HepG2 (cell line): ENCODE measurements around the gene DAPK3. TPM values are rescaled to one million over a fixed set of nuclear protein-coding genes. Genes with fewer than 3 reads are reported as not detected.

Source experiments
- CBX5 ChIP-seq: sonication (generic); formaldehyde crosslinking; IDR thresholded peaks from 2 replicates; pipeline ENCODE4 v1.4.0; 2020; ENCODE audit warnings: missing genetic modification reagents, borderline replicate concordance
- FOXA3 ChIP-seq: IDR thresholded peaks from 2 replicates; pipeline ENCODE4 v1.6.1; 2016; ENCODE audit warnings: missing genetic modification reagents, missing compliant biosample characterization
- FOXO1 ChIP-seq: sonication (generic); formaldehyde crosslinking; IDR thresholded peaks from 2 replicates; pipeline ENCODE4 v1.4.0; 2020; ENCODE audit warnings: missing genetic modification reagents
- GATAD1 ChIP-seq: IDR thresholded peaks from 2 replicates; pipeline ENCODE4 v1.6.1; 2016; ENCODE audit warnings: missing genetic modification reagents, missing compliant biosample characterization
- IRF2 ChIP-seq: IDR thresholded peaks from 2 replicates; pipeline ENCODE4 v1.6.1; 2018; ENCODE audit warnings: missing genetic modification reagents, missing compliant biosample characterization
- LCORL ChIP-seq, 2 experiments: fragments of 450-650 bp in 1 of 2; sonication (generic) in 1 of 2; formaldehyde crosslinking in 1 of 2; IDR thresholded peaks; 2 replicates each; pipeline versions ENCODE4 v1.5.0 to v1.6.1; 2017 to 2020; ENCODE audit warnings: antibody characterized with exemption in 1 of 2, missing genetic modification reagents in 1 of 2
- MBNL3 ChIP-seq: fragments of 250-450 bp; sonication (Bioruptor Pico); conservative IDR thresholded peaks from 2 replicates; pipeline ENCODE4 v1.8.0; 2022; ENCODE audit warnings: mild to moderate bottlenecking, inconsistent platforms
- MTF1 ChIP-seq: sonication (generic); formaldehyde crosslinking; IDR thresholded peaks from 2 replicates; pipeline ENCODE4 v1.5.0; 2020; ENCODE audit warnings: missing genetic modification reagents
- MYNN ChIP-seq: sonication (generic); formaldehyde crosslinking; IDR thresholded peaks from 2 replicates; pipeline ENCODE4 v1.4.0; 2020; ENCODE audit warnings: mild to moderate bottlenecking, low read depth, missing genetic modification reagents
- NCOA5 ChIP-seq: sonication (generic); formaldehyde crosslinking; IDR thresholded peaks from 2 replicates; pipeline ENCODE4 v1.4.0; 2020; ENCODE audit warnings: missing genetic modification reagents
- NFIC ChIP-seq: IDR thresholded peaks from 2 replicates; pipeline ENCODE4 v1.6.1; 2012; ENCODE audit warnings: mild to moderate bottlenecking, low read length, inconsistent platforms
- RORA ChIP-seq: sonication (generic); formaldehyde crosslinking; IDR thresholded peaks from 2 replicates; pipeline ENCODE4 v1.5.0; 2020; ENCODE audit warnings: mild to moderate bottlenecking, missing genetic modification reagents, moderate library complexity
- SMARCE1 ChIP-seq: fragments of 450-650 bp; IDR thresholded peaks from 2 replicates; pipeline ENCODE4 v1.6.1; 2017; ENCODE audit warnings: borderline replicate concordance
- TEAD3 ChIP-seq: optimal IDR thresholded peaks from 2 replicates; pipeline ENCODE3; 2016; ENCODE audit warnings: borderline replicate concordance
- ZKSCAN8 ChIP-seq: IDR thresholded peaks from 2 replicates; pipeline ENCODE4 v1.6.1; 2016; ENCODE audit warnings: borderline replicate concordance, missing genetic modification reagents, missing compliant biosample characterization
- ZNF263 ChIP-seq: sonication (generic); formaldehyde crosslinking; IDR thresholded peaks from 2 replicates; pipeline ENCODE4 v1.4.0; 2020; ENCODE audit warnings: missing genetic modification reagents
- ZNF30 ChIP-seq: sonication (generic); formaldehyde crosslinking; IDR thresholded peaks from 2 replicates; pipeline ENCODE4 v1.5.0; 2020; ENCODE audit warnings: mild to moderate bottlenecking, missing genetic modification reagents
- ZNF616 ChIP-seq: sonication (generic); formaldehyde crosslinking; IDR thresholded peaks from 2 replicates; pipeline ENCODE4 v1.5.0; 2020; ENCODE audit warnings: low read depth, mild to moderate bottlenecking, missing genetic modification reagents
- ZSCAN22 ChIP-seq: sonication (generic); formaldehyde crosslinking; IDR thresholded peaks from 2 replicates; pipeline ENCODE4 v1.4.0; 2020; ENCODE audit warnings: mild to moderate bottlenecking, missing genetic modification reagents
- ZZZ3 ChIP-seq: sonication (generic); formaldehyde crosslinking; IDR thresholded peaks from 2 replicates; pipeline ENCODE4 v1.4.0; 2020; ENCODE audit warnings: missing genetic modification reagents, mild to moderate bottlenecking, borderline replicate concordance
- polyA plus RNA-seq, 8 experiments: library from polyadenylated mRNA; depleted of rRNA in 3 of 8; stranded (reverse) in 7 of 8; unstranded in 1 of 8; fragments of >200 nt; fragmentation: Illumina TruSeq in 4 of 8; extraction: Trizol in 4 of 8; gene quantifications; 2 replicates each; pipeline versions ENCODE4 v1.2.1 to v1.2.3, GENCODE V29; 2011 to 2016; ENCODE audit warnings: low read depth in 4 of 8, missing spikeins in 1 of 8, mixed read lengths in 1 of 8; ENCODE audit not compliant: insufficient read depth in 1 of 8
- total RNA-seq, 5 experiments: library from RNA; depleted of rRNA; stranded (reverse); fragments of >200 nt; fragmentation: Illumina TruSeq; extraction: Trizol; gene quantifications; 2 replicates each; pipeline ENCODE4 v1.2.3, GENCODE V29; 2016; ENCODE audit warnings: low read depth in 1 of 5
- TF ChIP-seq, protein P1 (sequence below): sonication (generic); formaldehyde crosslinking; IDR thresholded peaks from 2 replicates; pipeline ENCODE4 v1.4.0; 2020; ENCODE audit warnings: mild to moderate bottlenecking, missing genetic modification reagents
- TF ChIP-seq, protein P2 (sequence below): IDR thresholded peaks from 2 replicates; pipeline ENCODE4 v1.4.0; 2020; ENCODE audit warnings: mild to moderate bottlenecking, missing genetic modification reagents

DAPK3 gene
- total and polyA plus RNA-seq, 2 of the 13 experiments (the other 11 are each of a cell fraction or from before 2014, with no cell fraction given), result 30.5 to 37.3 TPM

GRCh38 chr19:3984908-3985642 lies 14.2 kb upstream of the DAPK3 start, which contains the start of gene EEF2 (continued):
- TF ChIP-seq RORA, result no peak
- no peak for TF ChIP-seq ZNF263 (CRISPR knock-in tag)
- no peak for TF ChIP-seq MTF1 (CRISPR knock-in tag)
- TF ChIP-seq FOXA3 (CRISPR knock-in tag), result peak; percentile 10; the same call in 1 of the 2 replicates
- TF ChIP-seq TEAD3 (CRISPR knock-in tag), result peak; percentile 49
- TF ChIP-seq GATAD1 (CRISPR knock-in tag), result peak; percentile 77
- TF ChIP-seq ZNF616 (CRISPR knock-in tag), result peak; percentile 66; the same call in 1 of the 2 replicates
- peak; percentile 65 for TF ChIP-seq FOXO1
- TF ChIP-seq NCOA5 (CRISPR knock-in tag), result no peak
- TF ChIP-seq, protein P1, sequence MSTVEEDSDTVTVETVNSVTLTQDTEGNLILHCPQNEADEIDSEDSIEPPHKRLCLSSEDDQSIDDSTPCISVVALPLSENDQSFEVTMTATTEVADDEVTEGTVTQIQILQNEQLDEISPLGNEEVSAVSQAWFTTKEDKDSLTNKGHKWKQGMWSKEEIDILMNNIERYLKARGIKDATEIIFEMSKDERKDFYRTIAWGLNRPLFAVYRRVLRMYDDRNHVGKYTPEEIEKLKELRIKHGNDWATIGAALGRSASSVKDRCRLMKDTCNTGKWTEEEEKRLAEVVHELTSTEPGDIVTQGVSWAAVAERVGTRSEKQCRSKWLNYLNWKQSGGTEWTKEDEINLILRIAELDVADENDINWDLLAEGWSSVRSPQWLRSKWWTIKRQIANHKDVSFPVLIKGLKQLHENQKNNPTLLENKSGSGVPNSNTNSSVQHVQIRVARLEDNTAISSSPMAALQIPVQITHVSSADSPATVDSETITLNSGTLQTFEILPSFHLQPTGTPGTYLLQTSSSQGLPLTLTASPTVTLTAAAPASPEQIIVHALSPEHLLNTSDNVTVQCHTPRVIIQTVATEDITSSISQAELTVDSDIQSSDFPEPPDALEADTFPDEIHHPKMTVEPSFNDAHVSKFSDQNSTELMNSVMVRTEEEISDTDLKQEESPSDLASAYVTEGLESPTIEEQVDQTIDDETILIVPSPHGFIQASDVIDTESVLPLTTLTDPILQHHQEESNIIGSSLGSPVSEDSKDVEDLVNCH (CRISPR knock-in tag), result peak; percentile 26; the same call in 1 of the 2 replicates
- TF ChIP-seq LCORL (IDR thresholded peaks at IDR 0.05), result no peak
- no peak; the same call in 1 of the 2 replicates for TF ChIP-seq LCORL (CRISPR knock-in tag; IDR thresholded peaks at IDR 0.05)
- TF ChIP-seq, protein P2, sequence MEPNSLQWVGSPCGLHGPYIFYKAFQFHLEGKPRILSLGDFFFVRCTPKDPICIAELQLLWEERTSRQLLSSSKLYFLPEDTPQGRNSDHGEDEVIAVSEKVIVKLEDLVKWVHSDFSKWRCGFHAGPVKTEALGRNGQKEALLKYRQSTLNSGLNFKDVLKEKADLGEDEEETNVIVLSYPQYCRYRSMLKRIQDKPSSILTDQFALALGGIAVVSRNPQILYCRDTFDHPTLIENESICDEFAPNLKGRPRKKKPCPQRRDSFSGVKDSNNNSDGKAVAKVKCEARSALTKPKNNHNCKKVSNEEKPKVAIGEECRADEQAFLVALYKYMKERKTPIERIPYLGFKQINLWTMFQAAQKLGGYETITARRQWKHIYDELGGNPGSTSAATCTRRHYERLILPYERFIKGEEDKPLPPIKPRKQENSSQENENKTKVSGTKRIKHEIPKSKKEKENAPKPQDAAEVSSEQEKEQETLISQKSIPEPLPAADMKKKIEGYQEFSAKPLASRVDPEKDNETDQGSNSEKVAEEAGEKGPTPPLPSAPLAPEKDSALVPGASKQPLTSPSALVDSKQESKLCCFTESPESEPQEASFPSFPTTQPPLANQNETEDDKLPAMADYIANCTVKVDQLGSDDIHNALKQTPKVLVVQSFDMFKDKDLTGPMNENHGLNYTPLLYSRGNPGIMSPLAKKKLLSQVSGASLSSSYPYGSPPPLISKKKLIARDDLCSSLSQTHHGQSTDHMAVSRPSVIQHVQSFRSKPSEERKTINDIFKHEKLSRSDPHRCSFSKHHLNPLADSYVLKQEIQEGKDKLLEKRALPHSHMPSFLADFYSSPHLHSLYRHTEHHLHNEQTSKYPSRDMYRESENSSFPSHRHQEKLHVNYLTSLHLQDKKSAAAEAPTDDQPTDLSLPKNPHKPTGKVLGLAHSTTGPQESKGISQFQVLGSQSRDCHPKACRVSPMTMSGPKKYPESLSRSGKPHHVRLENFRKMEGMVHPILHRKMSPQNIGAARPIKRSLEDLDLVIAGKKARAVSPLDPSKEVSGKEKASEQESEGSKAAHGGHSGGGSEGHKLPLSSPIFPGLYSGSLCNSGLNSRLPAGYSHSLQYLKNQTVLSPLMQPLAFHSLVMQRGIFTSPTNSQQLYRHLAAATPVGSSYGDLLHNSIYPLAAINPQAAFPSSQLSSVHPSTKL (CRISPR knock-in tag), result peak; percentile 32; the same call in 1 of the 2 replicates
- no peak for TF ChIP-seq NFIC
- TF ChIP-seq ZNF30 (CRISPR knock-in tag), result 0 out of 2 replicates have a peak, but pooled peaks have one; percentile 56
- no peak for TF ChIP-seq SMARCE1
- no peak for TF ChIP-seq MBNL3 (CRISPR knock-in tag)
- no peak for TF ChIP-seq CBX5
- TF ChIP-seq MYNN (CRISPR knock-in tag), result no peak; the same call in 1 of the 2 replicates
- TF ChIP-seq ZZZ3 (CRISPR knock-in tag), result peak; percentile 93; the same call in 1 of the 2 replicates
- TF ChIP-seq ZKSCAN8 (CRISPR knock-in tag), result 0 out of 2 replicates have a peak, but pooled peaks have one; percentile 17
- TF ChIP-seq ZSCAN22 (CRISPR knock-in tag), result no peak
- peak; percentile 73 for TF ChIP-seq IRF2
